Measurements from ENCODE around the gene FEM1B.

Gene FEM1B

GRCh38 chr15:68277603-68278344, at the start of gene FEM1B:
Gene FEM1B, plus strand, starts transcription at chr15:68277745. Its CDS starts 673 bp downstream, at chr15:68278418.
- Histone ChIP-seq H3K36me3 (no peaks in the 10 kb centered on the region), H3K27me3 (no peaks in the 10 kb centered on the region), H3K4me3 (peak within 1 kb of the TSS; percentile 68 to 82), H3K4me1 (peaks cover 0 to 57% (median 43%) of the 10 kb centered on the region in 4 donors), H3K27ac (peak within 1 kb of the TSS; percentile 87 to 99), H3K9me3 (no peaks in the 10 kb centered on the region)
- peak; percentile 89 to 95 for DNase-seq
- no peak for TF ChIP-seq CTCF (IDR thresholded peaks at IDR 0.05)
- intact Hi-C loops (cut with DNase I; ENCODE audit: low total_unique reads) = no loop called here

- intact Hi-C loops (cut with DNase I; ENCODE audit: low total_unique reads) = no loop called here
- Histone ChIP-seq H3K27ac (peak overlapping the region; percentile 59 to 72), H3K36me3 (no peaks in the 10 kb centered on the region), H3K4me3 (peak overlapping the region; percentile 83 to 99), H3K4me1 (peaks cover 0 to 19% (median 13%) of the 10 kb centered on the region in 4 donors), H3K9me3 (no peaks in the 10 kb centered on the region), H3K27me3 (no peaks in the 10 kb centered on the region)
- peak in 1 of 2 donors; percentile 58 for DNase-seq
- no peak for TF ChIP-seq CTCF (IDR thresholded peaks at IDR 0.05)
These were observed 49.2 kb upstream of the FEM1B start for GRCh38 chr15:68228143-68228970.

GRCh38 chr15:68228971-68229385, 48.6 kb upstream of the FEM1B start:
- peak overlapping the region; percentile 83 to 99 for H3K4me3 ChIP-seq
- H3K4me1 ChIP-seq = peaks cover 0 to 19% (median 13%) of the 10 kb centered on the region in 4 donors
- intact Hi-C loops (cut with DNase I; ENCODE audit: low total_unique reads) = no loop called here
- peak overlapping the region; percentile 59 to 72 for H3K27ac ChIP-seq
- TF ChIP-seq CTCF (IDR thresholded peaks at IDR 0.05) = no peak
- H3K36me3 ChIP-seq = no peaks in the 10 kb centered on the region
- H3K9me3 ChIP-seq = no peaks in the 10 kb centered on the region
- DNase-seq = peak in 1 of 2 donors; percentile 70
- H3K27me3 ChIP-seq = no peaks in the 10 kb centered on the region

- intact Hi-C loops (cut with DNase I; ENCODE audit: low total_unique reads) = no loop called here
- H3K4me1 ChIP-seq = peaks cover 0 to 19% (median 13%) of the 10 kb centered on the region in 4 donors
- H3K27ac ChIP-seq = peak within 1 kb of the TSS; percentile 59 to 72
- H3K27me3 ChIP-seq = no peaks in the 10 kb centered on the region
- H3K9me3 ChIP-seq = no peaks in the 10 kb centered on the region
- H3K4me3 ChIP-seq = peak within 1 kb of the TSS; percentile 83 to 99
- TF ChIP-seq CTCF (IDR thresholded peaks at IDR 0.05) = no peak
- DNase-seq = peak; percentile 70 to 89
- H3K36me3 ChIP-seq = no peaks in the 10 kb centered on the region
These were observed 48.0 kb upstream of the FEM1B start, which contains the start of gene CLN6 for GRCh38 chr15:68229386-68230156. Gene CLN6, minus strand, starts transcription at chr15:68229728. Its CDS starts 144 bp downstream, at chr15:68229584.
